Naive thymus-derived CD4-positive, alpha-beta T cell (primary cell): ENCODE measurements around the gene DISP2. TPM values are rescaled to one million over a fixed set of nuclear protein-coding genes. Genes with fewer than 3 reads are reported as not detected.
A peak's percentile ranks its signal among the peaks of the same experiment; 100 is the strongest.

Experiments
- ATAC-seq: fragments of 150-1000 bp; cut with Tn5 transposase; 2 replicates; pipeline ENCODE4 v1.10.0; 2021; ENCODE audit warnings: mild to moderate bottlenecking, moderate library complexity
- CTCF ChIA-PET: fragments of 350-600 bp; sonication (Branson Sonifier 250); formaldehyde crosslinking; loops from one replicate; lab custom pipeline; 2021; ENCODE audit warnings: antibody characterized with exemption; lab: Charles Lee
- POLR2A ChIA-PET: fragments of 350-600 bp; sonication (Branson Sonifier 250); formaldehyde crosslinking; loops from one replicate; lab custom pipeline; 2021; ENCODE audit warnings: antibody characterized with exemption, inconsistent platforms; lab: Charles Lee
- DNase-seq, 9 donors: peaks; one replicate each; pipeline versions ENCODE4 v3.0.0 to v3.0.0-alpha.2; 2020 to 2022; ENCODE audit warnings: mixed read lengths in 1 of 9
- H3K27ac ChIP-seq: one replicate; pipeline ENCODE4 v1.7.0; 2013; ENCODE audit warnings: mild to moderate bottlenecking, low read depth, low read length, moderate library complexity
- H3K27me3 ChIP-seq, 2 donors: one replicate each; pipeline ENCODE4 v1.7.0; 2013; ENCODE audit warnings: low read length in 2 of 2, mild to moderate bottlenecking in 2 of 2, moderate library complexity in 2 of 2; ENCODE audit not compliant: control insufficient read depth in 2 of 2, insufficient read depth in 2 of 2
- H3K36me3 ChIP-seq, 3 experiments: 1 replicate in 2 of 3; 2 replicates in 1 of 3; pipeline ENCODE4 v1.7.0; 2013; ENCODE audit warnings: low read length in 3 of 3, mild to moderate bottlenecking in 3 of 3, moderate library complexity in 1 of 3; ENCODE audit not compliant: insufficient read depth in 3 of 3, control insufficient read depth in 2 of 3
- H3K4me1 ChIP-seq, 2 donors: one replicate each; pipeline ENCODE4 v1.7.0; 2013; ENCODE audit warnings: low read length in 2 of 2, mild to moderate bottlenecking in 2 of 2, moderate library complexity in 1 of 2; ENCODE audit not compliant: control insufficient read depth in 2 of 2, insufficient read depth in 2 of 2
- H3K4me3 ChIP-seq: 2 replicates; pipeline ENCODE4 v1.7.0; 2013; ENCODE audit warnings: mild to moderate bottlenecking, low read length
- H3K9me3 ChIP-seq, 3 experiments: 1 replicate in 2 of 3; 2 replicates in 1 of 3; pipeline ENCODE4 v1.7.0; 2013; ENCODE audit warnings: low read length in 3 of 3; ENCODE audit not compliant: control insufficient read depth in 2 of 3
- H3K27ac Mint-ChIP-seq, 9 donors: one replicate each; pipeline ENCODE4 v1.8.0; 2020 to 2022; ENCODE audit warnings: mixed read lengths in 9 of 9, mild to moderate bottlenecking in 8 of 9, moderate library complexity in 5 of 9, inconsistent platforms in 2 of 9
- H3K27me3 Mint-ChIP-seq, 5 donors: one replicate each; pipeline ENCODE4 v1.8.0; 2021 to 2022; ENCODE audit warnings: mixed read lengths in 5 of 5, mild to moderate bottlenecking in 1 of 5
- H3K36me3 Mint-ChIP-seq, 5 donors: one replicate each; pipeline ENCODE4 v1.8.0; 2020 to 2022; ENCODE audit warnings: mixed read lengths in 5 of 5, mild to moderate bottlenecking in 3 of 5, inconsistent platforms in 1 of 5
- H3K4me1 Mint-ChIP-seq, 7 donors: one replicate each; pipeline ENCODE4 v1.8.0; 2020 to 2022; ENCODE audit warnings: mixed read lengths in 7 of 7, mild to moderate bottlenecking in 3 of 7, inconsistent platforms in 1 of 7
- H3K4me3 Mint-ChIP-seq, 10 donors: one replicate each; pipeline ENCODE4 v1.8.0; 2020 to 2022; ENCODE audit warnings: mild to moderate bottlenecking in 10 of 10, mixed read lengths in 10 of 10, moderate library complexity in 6 of 10, inconsistent platforms in 2 of 10
- H3K9me3 Mint-ChIP-seq, 11 donors: one replicate each; pipeline ENCODE4 v1.8.0; 2020 to 2022; ENCODE audit warnings: mixed read lengths in 11 of 11, mild to moderate bottlenecking in 4 of 11, inconsistent platforms in 1 of 11, moderate library complexity in 1 of 11
- intact Hi-C, 2 donors: fragments of 100-400 bp; cut with micrococcal nuclease; formaldehyde crosslinking; loops; one replicate each; pipeline ENCODE4 v1.15.1; 2023
- polyA plus RNA-seq, 2 donors: library from polyadenylated mRNA; unstranded; fragments of 300-500 nt; fragmentation: Illumina TruSeq; gene quantifications; one replicate each; pipeline ENCODE4 v1.2.3, GENCODE V29; 2021
- total RNA-seq, 6 experiments: library from RNA in 5 of 6; stranded (reverse) in 5 of 6; gene quantifications; 1 replicate in 5 of 6; 2 replicates in 1 of 6; pipeline ENCODE4 v1.2.3 and lab custom pipeline; 2021 to 2026

The DISP2 gene
- total and polyA plus RNA-seq, 7 experiments from 2014 or later: 0.05 to 0.51 (median 0.07) TPM; not detected in 3

- Mint-ChIP-seq H3K27ac (no peak overlapping the region), H3K36me3 (peaks cover 0 to 11% (median 5%) of the 10 kb centered on the region in 5 donors), H3K4me3 (no peak overlapping the region), H3K4me1 (peaks cover 15 to 32% (median 22%) of the 10 kb centered on the region in 7 donors), H3K27me3 (peaks cover 0 to 8% (median 3%) of the 10 kb centered on the region in 5 donors), H3K9me3 (peaks cover 0 to 2% (median 0%) of the 10 kb centered on the region in 11 donors)
- H3K4me1 ChIP-seq: peaks cover 4 to 24% of the 10 kb centered on the region in 2 donors
- no peak overlapping the region for H3K4me3 ChIP-seq
- intact Hi-C loops: no loop called here
- POLR2A ChIA-PET: no interaction called here
- DNase-seq (no peak), ATAC-seq (no peak)
- H3K9me3 ChIP-seq: no peaks in the 10 kb centered on the region
- no peaks in the 10 kb centered on the region for H3K36me3 ChIP-seq
- CTCF ChIA-PET: interaction anchor here (1.9 kb wide), 1 partner anchor 8 kb away, joined by 5 read pairs; no protein-coding TSS in a partner anchor
- no peaks in the 10 kb centered on the region for H3K27me3 ChIP-seq
- H3K27ac ChIP-seq: no peak overlapping the region
These were observed 3.6 kb downstream of the DISP2 start for GRCh38 chr15:40361640-40362039.

- Histone ChIP-seq H3K9me3 (no peaks in the 10 kb centered on the region), H3K27me3 (no peaks in the 10 kb centered on the region), H3K4me1 (peaks cover 19 to 30% of the 10 kb centered on the region in 2 donors), H3K36me3 (no peaks in the 10 kb centered on the region), H3K27ac (no peak overlapping the region), H3K4me3 (no peak overlapping the region)
- CTCF ChIA-PET: interaction anchor here (1.5 kb wide), 1 partner anchor 58 kb away, joined by 4 read pairs; no protein-coding TSS in a partner anchor
- no peak for ATAC-seq
- POLR2A ChIA-PET: interaction anchor here (1.5 kb wide), 1 partner anchor 10 kb away, joined by 5 read pairs; no protein-coding TSS in a partner anchor
- peak overlapping the region in 1 of 10 donors; percentile 29 for H3K4me3 Mint-ChIP-seq
- H3K4me1 Mint-ChIP-seq: peaks cover 19 to 43% (median 33%) of the 10 kb centered on the region in 7 donors
- H3K36me3 Mint-ChIP-seq: peaks cover 0 to 11% (median 5%) of the 10 kb centered on the region in 5 donors
- intact Hi-C loops: no loop called here
- H3K27ac Mint-ChIP-seq: no peak overlapping the region
- no peak for DNase-seq
- H3K27me3 Mint-ChIP-seq: peaks cover 0 to 1% (median 0%) of the 10 kb centered on the region in 5 donors
- peaks cover 0 to 1% (median 0%) of the 10 kb centered on the region in 11 donors for H3K9me3 Mint-ChIP-seq
These were observed 5.6 kb downstream of the DISP2 start for GRCh38 chr15:40363611-40364010.

GRCh38 chr15:40364251-40364650 is 6.2 kb downstream of the DISP2 start:
- no peaks in the 10 kb centered on the region for H3K36me3 ChIP-seq
- H3K27ac Mint-ChIP-seq: no peak overlapping the region
- H3K4me3 Mint-ChIP-seq: no peak overlapping the region
- H3K4me1 Mint-ChIP-seq: peaks cover 14 to 39% (median 31%) of the 10 kb centered on the region in 7 donors
- ATAC-seq (no peak), DNase-seq (no peak)
- H3K9me3 ChIP-seq: no peaks in the 10 kb centered on the region
- peaks cover 19 to 24% of the 10 kb centered on the region in 2 donors for H3K4me1 ChIP-seq
- no peak overlapping the region for H3K4me3 ChIP-seq
- peaks cover 0 to 2% (median 0%) of the 10 kb centered on the region in 5 donors for H3K27me3 Mint-ChIP-seq
- no peak overlapping the region for H3K27ac ChIP-seq
- peaks cover 0 to 1% (median 0%) of the 10 kb centered on the region in 11 donors for H3K9me3 Mint-ChIP-seq
- ChIA-PET CTCF (interaction anchor here (1.5 to 1.7 kb wide), 2 partner anchors 55 to 57 kb away, joined by 4 to 5 read pairs; no protein-coding TSS in a partner anchor), POLR2A (interaction anchor here (1.5 kb wide), 1 partner anchor 11 kb away, joined by 5 read pairs; no protein-coding TSS in a partner anchor)
- no peaks in the 10 kb centered on the region for H3K27me3 ChIP-seq
- intact Hi-C loops: no loop called here
- H3K36me3 Mint-ChIP-seq: peaks cover 0 to 11% (median 5%) of the 10 kb centered on the region in 5 donors

GRCh38 chr15:40365016-40365415 is 7.0 kb downstream of the DISP2 start:
- no peaks in the 10 kb centered on the region for H3K36me3 ChIP-seq
- peak overlapping the region in 1 of 9 donors; percentile 1 for H3K27ac Mint-ChIP-seq

GRCh38 chr15:40365624-40366456 is 7.8 kb downstream of the DISP2 start:
- intact Hi-C loops: no loop called here
- Mint-ChIP-seq H3K27ac (peak overlapping the region in 1 of 9 donors; percentile 1), H3K9me3 (peaks cover 0 to 1% (median 0%) of the 10 kb centered on the region in 11 donors), H3K4me1 (peaks cover 14 to 39% (median 28%) of the 10 kb centered on the region in 7 donors), H3K36me3 (peaks cover 0 to 10% (median 5%) of the 10 kb centered on the region in 5 donors), H3K27me3 (peaks cover 0 to 4% (median 0%) of the 10 kb centered on the region in 5 donors), H3K4me3 (peak overlapping the region in 8 of 10 donors; percentile 17 to 91 (median 46))
- no peaks in the 10 kb centered on the region for H3K36me3 ChIP-seq
- ChIA-PET CTCF (interaction anchor here (0.6 to 3.8 kb wide), 5 partner anchors 24 to 58 kb away, joined by 3 to 17 read pairs (median 4); partner anchors contain the start of gene PLCB2), POLR2A (interaction anchor here (0.6 to 1.5 kb wide), 4 partner anchors 40 to 75 kb away, joined by 3 read pairs; partner anchors contain the start of genes BAHD1 and IVD)
- DNase-seq (no peak), ATAC-seq (no peak)
- H3K4me1 ChIP-seq: peaks cover 19 to 24% of the 10 kb centered on the region in 2 donors
- H3K27ac ChIP-seq: no peak overlapping the region
- H3K9me3 ChIP-seq: no peaks in the 10 kb centered on the region
- H3K27me3 ChIP-seq: no peaks in the 10 kb centered on the region
- H3K4me3 ChIP-seq: no peak overlapping the region

More at GRCh38 chr15:40365016-40365415, 7.0 kb downstream of the DISP2 start:
- Histone ChIP-seq H3K27ac (no peak overlapping the region), H3K9me3 (no peaks in the 10 kb centered on the region), H3K27me3 (no peaks in the 10 kb centered on the region), H3K4me1 (peaks cover 19 to 24% of the 10 kb centered on the region in 2 donors), H3K4me3 (no peak overlapping the region)
- intact Hi-C loops: no loop called here
- peaks cover 0 to 11% (median 5%) of the 10 kb centered on the region in 5 donors for H3K36me3 Mint-ChIP-seq
- ChIA-PET CTCF (interaction anchor here (0.9 to 1.7 kb wide), 3 partner anchors 23 to 55 kb away, joined by 4 to 5 read pairs (median 4); no protein-coding TSS in a partner anchor), POLR2A (interaction anchor here (0.6 to 1.1 kb wide), 2 partner anchors 13 to 42 kb away, joined by 3 read pairs; no protein-coding TSS in a partner anchor)
- H3K9me3 Mint-ChIP-seq: peaks cover 0 to 1% (median 0%) of the 10 kb centered on the region in 11 donors
- ATAC-seq (no peak), DNase-seq (no peak)
- H3K4me1 Mint-ChIP-seq: peaks cover 14 to 39% (median 28%) of the 10 kb centered on the region in 7 donors
- H3K27me3 Mint-ChIP-seq: peaks cover 0 to 2% (median 0%) of the 10 kb centered on the region in 5 donors
- H3K4me3 Mint-ChIP-seq: peak overlapping the region in 1 of 10 donors; percentile 42
